Adrenal gland (tissue), 12 donors: ENCODE results near the gene LAMA2. TPM values are rescaled to one million over a fixed set of nuclear protein-coding genes. Genes with fewer than 3 reads are reported as not detected.

Source experiments
- DNase-seq, 7 donors: peaks; one replicate each; pipeline ENCODE4 v3.0.0-alpha.2; 2019 to 2020
- H3K27ac ChIP-seq, 5 donors: fragments of 200-600 bp; sonication (generic) in 4 of 5; 1 replicate in 3 of 5; 2 replicates in 2 of 5; pipeline versions ENCODE4 v1.5.1 to v1.8.0; 2016 to 2020; ENCODE audit warnings: mild to moderate bottlenecking in 1 of 5
- H3K27me3 ChIP-seq: fragments of 200-600 bp; 2 replicates; pipeline ENCODE4 v1.8.0; 2021
- H3K36me3 ChIP-seq, 2 donors: fragments of 200-600 bp; replicated peaks in 1 of 2; 1 replicate in 1 of 2; 2 replicates in 1 of 2; pipeline versions ENCODE4 v1.5.1 to v1.8.0; 2018 to 2022
- H3K4me1 ChIP-seq, 2 donors: fragments of 200-600 bp; replicated peaks in 1 of 2; 1 replicate in 1 of 2; 2 replicates in 1 of 2; pipeline versions ENCODE4 v1.5.1 to v1.8.0; 2018 to 2021
- H3K4me3 ChIP-seq, 4 donors: fragments of 200-600 bp; sonication (generic) in 3 of 4; one replicate each; pipeline ENCODE4 v1.5.1; 2016 to 2018
- H3K9me3 ChIP-seq, 3 donors: fragments of 200-600 bp; sonication (generic) in 1 of 3; replicated peaks in 1 of 3; 1 replicate in 2 of 3; 2 replicates in 1 of 3; pipeline versions ENCODE4 v1.5.1 to v1.8.0; 2016 to 2021
- POLR2A ChIP-seq, 2 donors: fragments of 450-650 bp; IDR thresholded peaks; one replicate each; pipeline ENCODE4 v1.6.1; 2017; ENCODE audit warnings: antibody characterized with exemption in 2 of 2, mild to moderate bottlenecking in 2 of 2, moderate library complexity in 1 of 2
- WGBS, 4 donors: extraction: QIAGEN DNeasy Blood & Tissue Kit in 2 of 4; methylation state at CpG; one replicate each; pipeline versions ENCODE4 v1.1.5 to v1.1.7; 2013 to 2017; 5-methylcytosine and 5-hydroxymethylcytosine counted together
- intact Hi-C, 2 donors: fragments of 100-400 bp; cut with DNase I; formaldehyde crosslinking; loops; one replicate each; pipeline versions ENCODE4 v1.14.1 to v1.15.0; 2022 to 2023
- polyA plus RNA-seq, 3 donors: library from polyadenylated mRNA; stranded (reverse); fragments of 200-250 nt in 2 of 3; fragments of 350-450 nt in 1 of 3; fragmentation: Illumina TruSeq in 1 of 3; extraction: RNeasy Lipid Tissue Mini Kit (QIAGEN cat#74804) in 1 of 3; gene quantifications; one replicate each; pipeline ENCODE4 v1.2.3, GENCODE V29; 2013 to 2014
- total RNA-seq, 9 donors: library from RNA; depleted of rRNA in 4 of 9; stranded (reverse); fragments of >200 nt in 4 of 9; fragments of 120-200 nt in 1 of 9; fragmentation: NEBNext Ultra II Directional in 1 of 9; extraction: Animal tissue kit (Norgen Biotek cat#: 25700) in 1 of 9; gene quantifications; one replicate each; pipeline versions ENCODE4 v1.1.0 to v1.2.4, GENCODE V29; 2013 to 2023
- TF ChIP-seq, protein P1 (sequence below), 6 experiments: fragments of 450-650 bp in 4 of 6; fragments of 200-600 bp in 2 of 6; sonication (generic) in 1 of 6; IDR thresholded peaks; 1 replicate in 5 of 6; 2 replicates in 1 of 6; pipeline versions ENCODE4 v1.5.1 to v1.8.0; 2016 to 2021; ENCODE audit warnings: antibody characterized with exemption in 6 of 6, mild to moderate bottlenecking in 2 of 6, moderate library complexity in 1 of 6
- donor health status: healthy with polysubstance abuse.
- donor health status: Bipolar disorder and iron deficiency.
- donor health status: DM: yes; HTN: yes; CAD: no.
- donor health status: DM: no; HTN: no; CAD: no.
- donor health status: DM: no; HTN: no; CAD: no.
- donor health status: DM: yes; HTN: yes; CAD: no.

LAMA2 gene
- total and polyA plus RNA-seq, 12 donors, result 5.8 to 105 (median 38.9) TPM

GRCh38 chr6:129307845-129308244 lies 424.9 kb downstream of the LAMA2 start:
- intact Hi-C loops, result no loop called here
- H3K36me3 ChIP-seq, result no peaks in the 10 kb centered on the region
- 69 to 76% (median 73%) methylated on average over 2 of the region's 2 CpGs for WGBS, 4 donors

DNA sequence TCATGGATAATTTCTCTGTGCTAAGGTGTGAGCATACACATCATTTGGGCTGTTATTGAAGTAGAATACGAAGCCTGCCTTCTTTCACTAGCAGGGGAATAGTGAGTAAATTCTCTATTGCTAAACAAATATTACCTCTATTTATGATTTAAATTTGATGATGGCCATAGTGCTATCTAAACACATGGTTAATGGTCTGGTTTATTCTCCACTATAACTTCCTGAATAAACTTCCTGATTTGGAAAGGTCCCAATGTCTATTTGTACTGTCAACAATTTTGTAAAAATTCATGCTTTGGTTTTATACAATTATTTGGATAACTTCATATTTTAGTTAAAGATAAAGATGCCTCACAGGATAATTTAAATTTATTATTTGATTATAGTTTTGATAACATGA lies 426.2 kb downstream of the LAMA2 start:
- Histone ChIP-seq H3K4me3 (no peak overlapping the region), H3K4me1 (no peaks in the 10 kb centered on the region), H3K36me3 (no peaks in the 10 kb centered on the region), H3K27ac (no peak overlapping the region), H3K27me3 (no peaks in the 10 kb centered on the region), H3K9me3 (no peaks in the 10 kb centered on the region)
- TF ChIP-seq, protein P1, sequence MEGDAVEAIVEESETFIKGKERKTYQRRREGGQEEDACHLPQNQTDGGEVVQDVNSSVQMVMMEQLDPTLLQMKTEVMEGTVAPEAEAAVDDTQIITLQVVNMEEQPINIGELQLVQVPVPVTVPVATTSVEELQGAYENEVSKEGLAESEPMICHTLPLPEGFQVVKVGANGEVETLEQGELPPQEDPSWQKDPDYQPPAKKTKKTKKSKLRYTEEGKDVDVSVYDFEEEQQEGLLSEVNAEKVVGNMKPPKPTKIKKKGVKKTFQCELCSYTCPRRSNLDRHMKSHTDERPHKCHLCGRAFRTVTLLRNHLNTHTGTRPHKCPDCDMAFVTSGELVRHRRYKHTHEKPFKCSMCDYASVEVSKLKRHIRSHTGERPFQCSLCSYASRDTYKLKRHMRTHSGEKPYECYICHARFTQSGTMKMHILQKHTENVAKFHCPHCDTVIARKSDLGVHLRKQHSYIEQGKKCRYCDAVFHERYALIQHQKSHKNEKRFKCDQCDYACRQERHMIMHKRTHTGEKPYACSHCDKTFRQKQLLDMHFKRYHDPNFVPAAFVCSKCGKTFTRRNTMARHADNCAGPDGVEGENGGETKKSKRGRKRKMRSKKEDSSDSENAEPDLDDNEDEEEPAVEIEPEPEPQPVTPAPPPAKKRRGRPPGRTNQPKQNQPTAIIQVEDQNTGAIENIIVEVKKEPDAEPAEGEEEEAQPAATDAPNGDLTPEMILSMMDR (IDR thresholded peaks at IDR 0.05), result no peak
- TF ChIP-seq POLR2A (IDR thresholded peaks at IDR 0.05), result no peak
- intact Hi-C loops, result no loop called here
- no peak for DNase-seq
- 73 to 100% (median 94%) methylated on average over 1 of the region's 1 CpG for WGBS, 4 donors

More at GRCh38 chr6:129307845-129308244, 424.9 kb downstream of the LAMA2 start:
- Histone ChIP-seq H3K9me3 (no peaks in the 10 kb centered on the region), H3K27me3 (no peaks in the 10 kb centered on the region), H3K4me3 (no peak overlapping the region), H3K27ac (no peak overlapping the region), H3K4me1 (no peaks in the 10 kb centered on the region)
- TF ChIP-seq POLR2A (IDR thresholded peaks at IDR 0.05), result no peak
- TF ChIP-seq, protein P1 (IDR thresholded peaks at IDR 0.05), result no peak
- no peak for DNase-seq

GRCh38 chr6:129312880-129313279 lies 429.9 kb downstream of the LAMA2 start:
- no peak overlapping the region for H3K27ac ChIP-seq
- H3K4me3 ChIP-seq, result no peak overlapping the region
- no peaks in the 10 kb centered on the region for H3K4me1 ChIP-seq
- no peaks in the 10 kb centered on the region for H3K27me3 ChIP-seq
- H3K9me3 ChIP-seq, result no peaks in the 10 kb centered on the region
- TF ChIP-seq POLR2A (IDR thresholded peaks at IDR 0.05), result no peak
- TF ChIP-seq, protein P1 (IDR thresholded peaks at IDR 0.05), result no peak
- 48 to 63% (median 58%) methylated on average over 3 of the region's 3 CpGs for WGBS, 4 donors
- no peak for DNase-seq
- intact Hi-C loops, result no loop called here
- no peaks in the 10 kb centered on the region for H3K36me3 ChIP-seq

GRCh38 chr6:129314575-129314974 lies 431.6 kb downstream of the LAMA2 start:
- no peak for TF ChIP-seq POLR2A (IDR thresholded peaks at IDR 0.05)
- TF ChIP-seq, protein P1 (IDR thresholded peaks at IDR 0.05), result no peak
- intact Hi-C loops, result no loop called here
- H3K27ac ChIP-seq, result no peak overlapping the region
- H3K4me3 ChIP-seq, result no peak overlapping the region
- 81 to 91% (median 85%) methylated on average over 9 of the region's 9 CpGs for WGBS, 4 donors
- H3K27me3 ChIP-seq, result no peaks in the 10 kb centered on the region
- no peaks in the 10 kb centered on the region for H3K9me3 ChIP-seq
- no peaks in the 10 kb centered on the region for H3K36me3 ChIP-seq
- no peaks in the 10 kb centered on the region for H3K4me1 ChIP-seq
- no peak for DNase-seq
